ENCODE measurements around the gene TCF23. TPM values are rescaled to one million over a fixed set of nuclear protein-coding genes. Genes with fewer than 3 reads are reported as not detected.
A peak's percentile ranks its signal among the peaks of the same experiment; 100 is the strongest.

TCF23 gene
- total and polyA plus RNA-seq, 12 donors = 0.05 to 0.21 (median 0.08) TPM; not detected in 2

DNA sequence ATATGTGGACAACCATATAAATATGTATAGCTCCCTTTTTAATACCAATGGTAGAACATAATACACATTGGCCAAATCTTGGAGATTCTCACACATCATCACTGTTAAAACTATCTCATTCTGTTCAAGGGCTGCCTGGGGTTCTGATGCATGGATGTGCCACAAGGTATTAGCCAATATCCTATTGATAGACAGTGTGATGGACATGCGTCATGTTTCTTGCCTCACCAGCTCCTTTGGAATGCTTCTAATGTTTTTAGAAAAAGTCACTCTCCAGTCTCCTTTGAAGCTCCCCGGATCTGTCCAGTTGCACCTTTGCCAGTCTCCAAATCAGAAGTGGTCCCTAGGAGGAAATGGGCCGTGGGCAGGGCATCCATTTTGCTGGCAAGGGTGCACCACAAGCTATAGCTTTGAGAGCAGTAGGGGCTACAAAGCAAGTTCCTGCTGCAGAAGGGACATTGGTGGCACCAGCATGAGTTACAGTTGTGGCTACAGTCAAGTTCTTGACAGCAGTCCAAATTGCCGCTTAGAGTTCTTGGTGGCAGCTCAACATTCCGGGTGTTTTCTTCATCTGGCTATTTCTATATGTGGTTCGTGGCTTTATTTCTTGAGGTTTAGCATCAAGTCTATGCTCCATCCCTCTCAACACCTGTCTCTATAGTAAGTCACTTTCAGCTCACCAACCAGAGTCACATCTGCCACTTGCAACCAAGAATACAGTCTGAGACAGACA, 38.0 kb downstream of the TCF23 start:
- H3K27ac ChIP-seq = no peak overlapping the region
- ATAC-seq = no peak
- H3K4me1 ChIP-seq = peaks cover 0 to 26% (median 9%) of the 10 kb centered on the region in 9 donors
- no peak for DNase-seq
- no peaks in the 10 kb centered on the region for H3K36me3 ChIP-seq
- H3K4me3 ChIP-seq = no peak overlapping the region
- intact Hi-C loops (cut with DNase I) = loop anchor here in 1 of 10 donors (5.0 kb wide), 1 partner anchor 89 kb away; no protein-coding TSS in a partner anchor
- H3K27me3 ChIP-seq = peaks cover 0 to 4% (median 0%) of the 10 kb centered on the region in 7 donors
- TF ChIP-seq, protein P1, sequence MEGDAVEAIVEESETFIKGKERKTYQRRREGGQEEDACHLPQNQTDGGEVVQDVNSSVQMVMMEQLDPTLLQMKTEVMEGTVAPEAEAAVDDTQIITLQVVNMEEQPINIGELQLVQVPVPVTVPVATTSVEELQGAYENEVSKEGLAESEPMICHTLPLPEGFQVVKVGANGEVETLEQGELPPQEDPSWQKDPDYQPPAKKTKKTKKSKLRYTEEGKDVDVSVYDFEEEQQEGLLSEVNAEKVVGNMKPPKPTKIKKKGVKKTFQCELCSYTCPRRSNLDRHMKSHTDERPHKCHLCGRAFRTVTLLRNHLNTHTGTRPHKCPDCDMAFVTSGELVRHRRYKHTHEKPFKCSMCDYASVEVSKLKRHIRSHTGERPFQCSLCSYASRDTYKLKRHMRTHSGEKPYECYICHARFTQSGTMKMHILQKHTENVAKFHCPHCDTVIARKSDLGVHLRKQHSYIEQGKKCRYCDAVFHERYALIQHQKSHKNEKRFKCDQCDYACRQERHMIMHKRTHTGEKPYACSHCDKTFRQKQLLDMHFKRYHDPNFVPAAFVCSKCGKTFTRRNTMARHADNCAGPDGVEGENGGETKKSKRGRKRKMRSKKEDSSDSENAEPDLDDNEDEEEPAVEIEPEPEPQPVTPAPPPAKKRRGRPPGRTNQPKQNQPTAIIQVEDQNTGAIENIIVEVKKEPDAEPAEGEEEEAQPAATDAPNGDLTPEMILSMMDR (IDR thresholded peaks at IDR 0.05) = no peak
- no peaks in the 10 kb centered on the region for H3K9me3 ChIP-seq
- 71 to 77% methylated on average over 6 of the region's 6 CpGs for WGBS, 2 donors

GRCh38 chr2:27189989-27190388, 41.2 kb downstream of the TCF23 start:
- intact Hi-C loops (cut with DNase I) = loop anchor here in 9 of 10 donors (2.0 to 10.0 kb wide), 4 partner anchors 91 to 235 kb away; no protein-coding TSS in a partner anchor
- H3K27ac ChIP-seq = no peak overlapping the region
- TF ChIP-seq, protein P1 (IDR thresholded peaks at IDR 0.05) = no peak
- ATAC-seq (no peak), DNase-seq (no peak)
- H3K27me3 ChIP-seq = peaks cover 0 to 4% (median 0%) of the 10 kb centered on the region in 7 donors
- peaks cover 0 to 15% (median 8%) of the 10 kb centered on the region in 9 donors for H3K4me1 ChIP-seq
- no peaks in the 10 kb centered on the region for H3K36me3 ChIP-seq
- H3K4me3 ChIP-seq = no peak overlapping the region
- no peaks in the 10 kb centered on the region for H3K9me3 ChIP-seq
- 87 to 90% methylated on average over 8 of the region's 8 CpGs for WGBS, 2 donors

DNA sequence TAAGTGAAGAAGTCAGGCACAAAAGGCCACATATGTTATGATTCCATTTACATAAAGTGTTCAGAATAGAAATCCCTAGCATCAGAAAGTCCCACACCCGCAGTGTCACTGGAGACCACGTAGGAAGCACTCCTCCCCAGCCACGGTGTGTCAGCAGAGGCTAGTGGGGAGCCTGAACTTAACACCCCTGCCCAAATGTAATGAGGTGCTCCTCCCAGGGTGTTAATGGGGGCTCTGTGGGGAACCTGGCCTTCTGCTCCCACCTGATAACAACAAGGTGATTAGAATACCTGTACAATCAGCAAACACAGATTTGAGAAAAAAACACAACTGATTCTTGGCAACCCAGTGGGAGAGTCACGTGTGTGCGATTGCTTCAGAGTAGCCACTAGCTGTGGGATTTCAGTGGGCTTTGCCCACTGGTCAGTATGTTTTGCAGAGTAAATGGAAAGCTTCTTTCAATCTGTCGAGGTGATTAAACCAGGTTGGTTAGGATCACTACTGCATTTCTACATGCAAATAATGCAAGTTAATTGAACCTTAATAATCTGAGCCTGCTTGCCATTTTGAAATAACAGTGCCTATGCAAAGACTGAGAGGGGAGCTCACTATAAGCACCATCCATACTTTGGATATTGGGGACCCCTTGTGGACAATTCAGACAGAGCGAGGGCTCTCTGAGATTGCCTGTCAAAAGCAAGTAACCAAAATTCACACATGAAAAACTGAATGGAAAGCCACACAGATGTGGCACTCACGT, 42.4 kb downstream of the TCF23 start:
- ATAC-seq (peak; percentile 46 to 82 (median 70)), DNase-seq (peak in 1 of 2 donors; percentile 44)
- no peak overlapping the region for H3K27ac ChIP-seq
- H3K4me1 ChIP-seq = peaks cover 0 to 2% (median 0%) of the 10 kb centered on the region in 9 donors
- TF ChIP-seq, protein P1 (IDR thresholded peaks at IDR 0.05) = peak; percentile 30 to 71 (median 60)
- no peak overlapping the region for H3K4me3 ChIP-seq
- 33 to 38% methylated on average over 8 of the region's 8 CpGs for WGBS, 2 donors
- peaks cover 0 to 4% (median 0%) of the 10 kb centered on the region in 7 donors for H3K27me3 ChIP-seq
- no peaks in the 10 kb centered on the region for H3K9me3 ChIP-seq
- no peaks in the 10 kb centered on the region for H3K36me3 ChIP-seq
- intact Hi-C loops (cut with DNase I) = loop anchor here in 8 of 10 donors (2.0 to 10.0 kb wide), 4 partner anchors 92 to 236 kb away; no protein-coding TSS in a partner anchor
